NCI-H128 (cell line): Measurements from ENCODE around the gene WDR64.
"Not testable (repeated sequence)": the region's sequence is repeated elsewhere in the genome, so short reads cannot be mapped to it uniquely, and the experiment has no call there.

Experiments
- DNase-seq: peaks from one replicate; lab custom pipeline; 2025; ENCODE audit not compliant: unreplicated experiment; lab: John Stamatoyannopoulos, UW

Gene WDR64

DNA sequence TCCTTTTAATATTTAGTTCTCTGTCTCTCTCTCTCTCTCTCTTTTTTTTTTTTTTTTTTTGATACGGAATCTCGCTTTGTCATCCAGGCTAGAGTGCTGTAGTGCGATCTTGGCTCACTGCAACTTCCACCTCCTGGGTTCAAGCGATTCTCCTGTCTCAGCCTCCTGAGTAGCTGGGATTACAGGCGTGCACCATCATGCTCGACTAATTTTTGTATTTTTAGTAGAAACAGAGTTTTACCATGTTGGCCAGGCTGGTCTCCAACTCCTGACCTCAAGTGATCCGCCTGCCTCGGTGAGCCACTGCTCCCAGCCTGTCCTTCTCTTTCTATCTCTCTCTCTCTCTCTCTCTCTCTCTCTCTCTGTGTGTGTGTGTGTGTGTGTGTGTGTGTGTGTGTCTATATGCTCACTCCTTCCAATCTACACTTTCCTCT lies 83.4 kb downstream of the WDR64 start:
- not testable (repeated sequence) for DNase-seq

DNA sequence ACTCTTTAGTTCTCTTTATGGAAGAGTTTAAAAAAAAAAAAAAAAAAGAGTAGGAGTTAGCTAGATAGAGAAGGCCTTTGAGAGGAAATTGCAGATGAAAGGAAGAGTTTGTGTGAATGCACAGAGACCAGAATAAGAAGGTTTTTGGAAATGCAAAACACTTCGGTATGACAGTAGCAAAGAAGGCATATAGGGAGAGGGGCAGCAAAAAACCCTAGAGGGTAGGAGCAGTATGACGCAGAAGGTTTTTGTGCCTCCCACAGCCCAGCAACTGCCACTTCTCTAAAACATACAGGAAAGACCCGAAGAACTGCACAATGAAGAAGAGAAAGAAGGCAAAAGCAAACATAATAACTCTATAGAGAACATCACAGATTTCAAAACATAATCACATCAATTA lies 84.3 kb downstream of the WDR64 start:
- DNase-seq = no peak

DNA sequence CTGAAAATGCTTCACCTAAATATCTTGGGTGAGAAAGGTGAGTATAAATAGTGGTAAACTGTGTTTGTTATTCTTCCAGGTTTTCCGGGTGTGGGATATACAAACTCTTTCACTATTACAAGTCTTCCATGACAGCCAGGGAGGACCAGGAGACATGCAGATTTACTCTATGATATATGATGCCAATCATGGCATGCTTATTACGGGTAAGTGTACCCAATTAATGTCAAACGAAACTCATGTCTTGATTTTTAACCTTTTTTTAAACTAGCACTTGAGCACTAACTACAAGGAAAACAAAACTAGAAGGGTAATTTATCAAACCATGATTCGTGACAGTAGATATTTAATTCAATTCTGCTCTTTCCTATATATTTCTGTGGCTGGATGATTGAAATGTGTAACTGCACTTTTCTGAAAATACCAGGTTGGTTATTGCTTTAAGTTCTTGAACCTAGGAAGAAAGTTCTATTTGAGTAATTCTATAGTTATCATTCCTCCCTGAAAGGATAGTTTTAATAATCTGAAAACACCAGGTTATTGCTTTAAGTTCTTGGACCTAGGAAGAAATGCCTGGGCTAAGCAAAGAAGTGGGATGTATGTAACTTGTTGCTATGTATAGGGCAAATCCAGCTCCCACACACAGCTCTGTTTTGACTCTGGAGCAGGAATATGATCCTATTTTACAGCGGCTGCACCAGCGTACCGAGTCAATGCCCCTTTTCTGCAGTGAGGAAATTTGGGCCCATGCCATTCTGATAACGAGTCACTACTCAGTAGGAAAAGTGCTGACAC lies 86.4 kb downstream of the WDR64 start:
- no peak for DNase-seq

DNA sequence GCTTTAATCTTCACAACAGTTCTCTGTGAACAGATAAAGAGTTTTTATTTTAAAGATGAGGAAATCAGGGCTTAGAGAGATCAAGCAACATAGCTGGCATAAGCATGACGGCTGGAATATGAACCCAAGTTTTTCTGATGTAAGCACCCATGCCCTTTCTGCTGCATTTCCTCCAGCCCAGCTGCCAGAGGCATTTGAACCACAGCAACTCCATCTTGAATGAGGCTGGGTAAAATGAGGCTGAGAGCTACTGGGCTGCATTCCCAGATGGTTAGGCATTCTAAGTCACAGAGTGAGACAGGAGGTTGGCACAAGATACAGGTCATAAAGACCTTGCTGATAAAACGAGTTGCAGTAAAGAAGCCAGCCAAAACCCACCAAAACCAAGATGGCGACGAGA lies 90.0 kb downstream of the WDR64 start:
- DNase-seq = no peak

DNA sequence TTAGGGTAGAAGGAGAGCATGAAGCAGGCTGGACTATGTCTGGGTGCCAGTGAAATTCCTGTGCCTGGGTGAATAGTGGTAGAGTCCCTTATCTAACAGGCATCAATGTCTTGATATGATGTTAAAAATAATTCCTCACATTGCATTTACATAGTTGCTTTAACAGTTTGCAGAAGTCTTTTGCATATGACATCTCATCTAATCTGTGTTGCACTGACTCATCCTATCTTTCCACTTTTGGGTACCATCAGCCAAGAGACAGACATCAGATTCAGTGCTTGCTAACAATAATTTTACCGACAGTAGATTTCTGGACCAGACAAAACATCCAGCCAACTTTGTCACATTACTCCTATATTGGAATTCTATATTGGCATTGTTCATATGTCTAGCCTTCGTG lies 92.5 kb downstream of the WDR64 start:
- DNase-seq = no peak

DNA sequence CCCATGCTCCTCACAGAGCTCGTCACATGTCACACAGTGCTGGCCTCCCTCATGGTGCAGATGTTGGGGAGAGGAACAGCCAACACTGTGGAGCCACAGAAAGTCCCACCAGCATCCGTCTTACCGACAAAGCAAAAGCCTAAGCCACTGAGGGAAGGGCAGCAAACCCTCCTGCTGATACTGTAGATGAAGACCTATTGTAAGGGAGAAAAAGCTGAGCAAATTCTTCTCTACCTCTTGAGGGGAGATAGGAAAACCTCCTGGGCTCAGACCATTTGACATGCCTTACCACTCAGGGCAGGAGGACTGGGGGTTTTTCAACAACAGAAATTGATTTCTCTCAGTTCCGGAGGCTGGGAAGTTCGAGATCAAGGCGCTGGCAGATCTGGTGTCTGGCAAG lies 95.9 kb downstream of the WDR64 start:
- DNase-seq = no peak

DNA sequence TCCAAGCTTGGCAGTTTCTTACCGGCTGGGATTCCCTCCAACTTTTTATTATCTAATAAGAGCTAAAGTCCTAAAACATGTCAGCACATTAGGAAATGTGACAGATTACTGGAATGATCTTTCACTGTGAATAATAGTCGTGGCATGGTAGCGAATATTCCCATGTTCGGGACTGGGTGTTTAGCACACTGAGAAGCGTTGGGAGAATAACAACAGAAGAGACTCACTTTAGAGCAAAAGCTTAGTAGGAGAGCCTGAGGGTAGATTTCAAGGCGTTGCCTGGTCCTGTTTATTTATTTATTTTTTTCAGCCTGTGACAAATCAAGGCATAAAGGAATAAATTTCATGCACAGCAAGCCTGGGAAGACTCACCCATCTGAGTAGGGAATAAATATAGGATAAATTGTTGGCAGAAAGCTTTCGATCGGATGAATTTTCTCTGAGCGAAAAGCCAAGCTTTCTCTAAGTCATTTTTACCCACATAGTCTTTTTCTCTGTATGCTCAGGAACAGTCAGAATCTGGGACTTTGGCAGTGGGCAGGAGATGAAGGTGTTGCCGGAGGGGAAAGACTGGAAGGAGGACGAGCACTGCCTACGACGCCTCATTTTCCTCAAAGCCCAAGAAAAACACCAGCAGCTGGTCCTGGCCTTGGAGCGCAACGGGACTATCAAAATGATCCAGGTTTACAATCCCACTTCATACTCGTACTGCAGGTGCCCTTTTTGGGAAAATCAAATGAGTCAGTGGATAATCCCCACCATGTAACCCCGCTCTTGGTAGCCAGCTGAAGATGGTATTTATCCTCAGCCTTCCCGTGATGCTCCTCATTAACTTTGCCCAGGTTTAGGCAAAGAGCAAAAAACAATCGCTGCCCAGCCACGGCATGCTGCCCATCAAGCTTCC lies 97.2 kb downstream of the WDR64 start:
- no peak for DNase-seq

DNA sequence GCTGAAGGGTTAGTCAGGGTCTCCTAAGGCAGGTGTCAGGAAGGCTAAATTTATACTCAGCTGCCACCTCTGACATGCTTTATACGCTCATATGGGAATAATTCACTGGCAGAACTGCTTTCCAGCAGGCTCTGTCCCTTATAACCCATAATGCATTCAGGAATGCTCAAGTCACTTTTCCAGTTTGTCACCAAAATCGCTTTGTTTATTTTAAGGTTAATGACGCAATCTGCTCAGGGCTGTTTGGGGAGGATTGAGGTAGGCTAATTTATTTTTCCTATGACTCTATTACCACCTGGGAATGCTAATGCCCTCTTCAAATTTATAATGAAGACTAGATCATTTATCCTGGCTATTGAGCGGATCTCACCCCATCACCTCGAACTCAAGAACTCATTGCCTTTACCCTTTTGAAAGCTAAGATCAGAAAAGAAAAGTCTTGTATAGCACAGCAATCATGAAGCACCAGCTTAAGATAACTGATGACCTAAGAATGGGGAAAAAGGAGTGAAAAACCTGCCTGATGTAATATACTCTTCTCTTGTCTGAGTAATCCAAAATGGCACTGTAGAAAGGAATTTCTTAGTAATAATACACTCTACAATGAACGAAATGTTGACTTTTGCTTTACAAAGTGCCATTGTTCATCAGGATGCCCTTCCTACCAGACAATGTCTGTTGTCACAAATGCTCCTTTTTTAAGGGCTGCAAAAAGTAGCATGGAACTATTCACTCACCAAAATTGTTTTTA lies 98.0 kb downstream of the WDR64 start:
- DNase-seq = no peak

DNA sequence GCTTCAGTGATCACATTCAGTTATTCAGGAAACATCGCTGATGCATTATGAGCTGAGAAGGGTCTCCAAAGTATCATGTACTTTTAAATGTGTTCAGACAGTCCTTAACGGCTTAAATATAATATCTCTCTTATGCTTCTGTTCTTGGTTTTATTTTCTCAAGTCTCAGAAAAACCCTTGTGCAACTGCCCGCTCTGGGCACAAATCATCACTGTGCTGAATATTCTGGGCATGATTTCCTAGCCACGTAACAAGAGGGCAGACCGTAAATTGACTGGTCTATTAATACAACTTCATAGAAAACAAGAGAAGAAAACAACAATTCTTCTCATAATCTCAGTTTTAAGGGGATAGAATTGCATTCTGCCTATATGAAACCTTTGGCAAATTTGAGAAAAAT lies 99.4 kb downstream of the WDR64 start:
- no peak for DNase-seq

DNA sequence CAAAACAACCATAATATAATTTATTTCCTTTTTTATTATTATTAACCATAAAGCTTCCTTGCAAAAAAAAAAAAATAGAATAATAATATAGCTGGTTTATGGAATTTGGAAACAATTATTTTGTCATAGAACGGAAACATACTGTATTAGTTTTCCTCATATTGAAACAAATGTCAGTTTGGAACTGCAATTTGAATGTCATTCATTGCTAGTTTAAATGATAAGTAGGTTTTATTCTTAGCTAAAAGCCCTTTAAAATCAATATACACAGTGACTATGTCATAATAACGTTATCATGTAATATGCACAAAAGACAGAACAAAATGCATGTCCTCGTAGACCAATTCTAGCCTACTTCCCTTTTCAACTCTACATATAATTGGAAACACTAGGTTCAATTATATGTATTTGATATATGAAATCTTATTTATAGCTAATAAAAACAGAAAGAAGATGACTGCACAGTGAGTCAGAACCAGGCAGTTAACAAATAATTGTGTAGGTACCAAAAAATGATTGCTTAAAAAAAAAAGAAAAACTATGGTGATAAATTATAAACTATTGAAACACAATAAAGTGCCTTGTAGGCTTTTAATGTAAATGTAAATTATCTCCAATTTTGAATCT lies 110.7 kb downstream of the WDR64 start:
- no peak for DNase-seq

DNA sequence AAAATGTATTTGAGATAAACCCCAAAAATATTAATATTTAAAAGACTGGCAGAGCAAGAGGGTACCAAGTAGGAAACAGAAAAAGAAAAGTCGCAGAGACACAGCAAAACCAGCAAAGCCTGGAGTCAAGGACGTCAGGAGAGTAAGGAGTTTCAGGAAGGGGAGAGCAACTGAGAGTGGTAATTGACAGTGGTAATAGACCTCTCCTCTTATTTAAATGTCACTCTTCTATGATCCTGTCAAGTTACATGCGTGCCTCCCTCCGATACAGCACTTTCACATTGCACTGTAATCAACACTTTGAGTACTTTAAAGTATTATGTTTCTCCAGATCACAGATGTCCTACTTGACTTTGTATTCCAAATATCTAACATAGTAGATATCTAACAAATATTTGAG lies 113.3 kb downstream of the WDR64 start:
- DNase-seq = no peak

DNA sequence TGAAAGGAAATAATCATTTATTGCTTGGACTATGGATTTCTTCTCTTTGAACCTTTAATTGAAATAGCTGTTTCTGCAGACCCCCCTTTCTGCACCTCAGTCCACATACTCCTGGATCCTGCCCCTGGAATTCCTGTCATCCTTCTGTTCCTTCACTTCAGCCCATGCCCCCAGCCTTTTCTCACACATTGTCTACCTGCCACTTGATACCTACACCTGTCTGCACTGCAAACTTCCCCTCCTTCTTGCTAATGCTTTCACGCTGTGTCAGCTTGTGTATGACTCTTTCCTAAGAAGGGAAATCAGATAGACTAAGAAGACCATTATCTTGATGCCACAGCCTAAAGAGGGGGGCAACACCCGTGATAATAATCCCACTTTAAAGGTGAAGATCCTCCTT lies 115.7 kb downstream of the WDR64 start:
- no peak for DNase-seq

DNA sequence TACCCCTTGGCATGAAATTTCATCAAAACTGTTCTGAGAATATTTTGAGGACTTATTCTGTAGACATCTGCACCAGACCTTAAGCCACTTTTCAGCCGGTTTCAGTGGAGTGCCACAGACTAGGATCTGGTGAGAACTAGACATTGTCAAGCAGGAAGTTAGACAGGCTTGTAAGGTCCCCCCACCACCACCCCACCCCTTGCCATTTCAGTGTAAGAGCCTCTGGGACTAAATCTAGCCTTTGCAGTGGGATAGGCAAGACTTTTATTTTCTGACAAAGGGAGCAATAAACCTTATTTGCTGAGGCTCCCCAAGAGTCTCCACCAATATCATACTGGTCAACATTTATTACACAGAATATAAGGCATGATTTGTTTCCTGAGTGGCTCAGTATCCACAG lies 118.0 kb downstream of the WDR64 start:
- DNase-seq = no peak

DNA sequence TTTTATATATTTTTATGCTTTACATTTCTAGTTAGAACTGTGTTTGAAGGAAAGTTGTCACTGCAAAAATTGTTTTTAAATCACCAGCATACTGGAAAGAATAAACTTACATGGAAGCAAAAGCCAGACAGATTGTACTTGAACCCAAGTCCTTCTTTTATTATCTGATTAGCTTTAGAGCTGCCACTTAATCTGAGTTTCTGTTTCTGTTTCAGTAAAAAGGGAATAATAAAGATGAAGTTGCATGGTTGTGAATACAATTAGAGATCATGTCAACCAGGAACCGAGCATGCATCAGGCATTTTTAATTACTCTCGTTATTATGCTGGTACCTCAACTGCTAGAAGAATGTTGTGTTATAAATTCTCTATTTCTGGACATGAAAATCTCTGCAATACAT lies 119.0 kb downstream of the WDR64 start:
- DNase-seq = no peak

DNA sequence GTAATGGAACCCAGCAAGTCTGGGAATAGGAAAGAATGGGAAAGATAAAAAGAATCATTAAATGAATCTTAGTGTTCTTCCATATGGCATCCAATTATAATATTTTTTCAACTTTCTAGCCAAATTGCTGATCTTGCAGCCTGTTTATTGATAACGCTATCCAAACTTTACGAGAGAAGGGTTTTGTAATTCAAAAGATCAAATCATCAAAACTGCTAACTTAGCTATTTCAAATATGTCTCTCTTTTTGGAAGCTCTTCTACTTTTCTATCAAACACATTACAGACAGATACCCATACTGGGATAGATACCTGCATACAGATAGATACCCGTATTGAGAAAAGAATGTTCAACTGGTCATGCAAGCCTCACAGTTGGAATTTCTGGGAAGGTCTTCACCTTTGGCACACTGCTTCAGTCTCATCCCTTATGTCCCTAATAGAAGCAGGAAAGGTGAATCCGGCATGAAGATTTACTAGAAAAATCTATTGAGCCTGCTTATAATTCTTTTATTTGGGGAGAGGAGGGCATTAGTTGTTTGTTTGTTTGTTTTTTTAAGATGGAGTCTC lies 120.9 kb downstream of the WDR64 start:
- DNase-seq = no peak

DNA sequence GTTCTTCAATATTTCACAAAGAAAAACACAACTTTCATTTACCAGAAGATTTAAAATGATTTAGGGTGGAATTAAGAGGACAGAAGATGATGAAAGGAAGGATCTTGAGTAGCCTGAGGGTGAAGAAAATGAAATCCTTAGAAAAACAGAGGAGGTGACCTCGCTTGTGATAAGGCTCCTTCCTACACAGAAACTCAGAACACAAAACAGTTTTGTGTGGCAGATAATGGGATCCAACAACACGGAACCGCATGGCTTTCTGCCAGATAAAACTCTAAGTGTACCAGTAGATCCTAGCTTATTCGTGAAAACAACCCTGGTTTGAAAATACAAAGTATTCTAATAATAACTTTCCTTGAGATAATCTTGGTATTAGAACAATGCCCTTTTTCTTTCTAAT lies 121.9 kb downstream of the WDR64 start:
- DNase-seq = no peak

DNA sequence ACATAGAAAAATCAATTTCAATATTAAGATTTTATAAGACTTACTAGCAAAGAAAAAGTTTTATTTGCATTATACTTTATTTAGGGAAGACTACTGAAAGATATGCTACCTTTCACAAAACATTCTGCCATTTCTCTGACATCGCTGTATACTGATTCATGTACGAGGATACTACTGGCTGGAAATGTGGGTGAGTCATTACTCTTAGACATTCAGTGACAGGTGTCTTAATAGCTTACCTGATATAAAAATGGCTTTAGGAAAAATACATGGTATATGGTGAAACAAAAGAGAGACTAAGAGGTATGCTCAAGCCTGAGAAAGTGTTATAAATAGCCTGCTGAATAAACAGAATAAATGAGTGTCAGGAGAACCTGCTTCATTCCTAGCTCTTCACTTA lies 122.9 kb downstream of the WDR64 start:
- DNase-seq = no peak

DNA sequence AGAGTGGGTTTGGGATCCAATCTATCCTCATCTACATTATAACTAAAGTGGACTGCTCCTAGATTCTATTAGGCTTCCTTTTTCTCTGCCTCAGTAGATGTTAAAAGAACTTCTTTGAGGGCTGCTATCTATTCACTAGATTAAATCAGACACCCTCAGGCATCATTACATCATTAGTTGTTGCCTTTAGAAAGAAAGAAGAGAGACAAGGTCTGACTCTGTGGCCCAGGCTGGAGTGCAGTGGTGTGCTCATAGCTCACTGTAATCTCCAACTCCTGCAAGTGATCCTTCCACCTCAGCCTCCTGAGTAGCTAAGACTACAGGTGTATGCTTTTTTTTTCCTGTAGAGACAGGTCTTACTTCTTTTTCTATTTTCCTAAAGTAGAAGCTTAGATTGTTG lies 124.8 kb downstream of the WDR64 start:
- DNase-seq = no peak

DNA sequence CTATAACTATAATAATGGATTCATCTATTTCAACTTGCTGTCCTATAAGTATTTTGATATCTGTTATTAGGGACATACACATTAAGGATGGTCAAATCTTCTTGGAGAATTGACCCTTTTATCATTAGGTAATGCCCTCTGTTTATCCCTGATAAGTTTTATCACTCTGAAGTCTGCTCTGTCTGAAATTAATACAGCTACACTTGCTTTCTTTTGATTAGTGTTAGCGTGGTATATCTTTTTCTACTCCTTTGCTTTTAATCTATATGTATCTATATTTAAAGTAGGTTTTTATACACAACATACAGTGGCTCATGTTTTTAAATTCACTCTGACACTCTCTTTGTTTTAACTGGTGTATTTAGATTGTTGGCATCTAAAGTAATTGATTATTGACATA lies 126.0 kb downstream of the WDR64 start:
- no peak for DNase-seq

DNA sequence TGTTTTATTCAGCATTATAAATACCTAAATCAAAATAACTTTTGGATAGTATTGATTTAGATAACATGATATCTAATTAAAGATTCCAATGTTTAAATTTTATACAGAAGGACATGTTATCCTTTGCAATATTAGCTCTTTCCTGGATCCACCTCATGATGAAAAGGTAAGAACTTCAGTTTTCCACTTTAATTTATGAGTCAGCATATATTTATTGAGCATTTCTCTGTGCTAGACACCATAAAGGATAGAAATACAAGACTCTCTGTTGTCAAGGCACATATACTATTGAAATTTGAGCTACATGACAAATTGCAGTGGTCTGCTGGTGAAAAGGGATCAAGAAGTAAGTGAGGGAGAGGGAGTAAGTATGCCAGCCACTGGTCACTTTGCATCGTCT lies 127.8 kb downstream of the WDR64 start:
- DNase-seq = no peak

DNA sequence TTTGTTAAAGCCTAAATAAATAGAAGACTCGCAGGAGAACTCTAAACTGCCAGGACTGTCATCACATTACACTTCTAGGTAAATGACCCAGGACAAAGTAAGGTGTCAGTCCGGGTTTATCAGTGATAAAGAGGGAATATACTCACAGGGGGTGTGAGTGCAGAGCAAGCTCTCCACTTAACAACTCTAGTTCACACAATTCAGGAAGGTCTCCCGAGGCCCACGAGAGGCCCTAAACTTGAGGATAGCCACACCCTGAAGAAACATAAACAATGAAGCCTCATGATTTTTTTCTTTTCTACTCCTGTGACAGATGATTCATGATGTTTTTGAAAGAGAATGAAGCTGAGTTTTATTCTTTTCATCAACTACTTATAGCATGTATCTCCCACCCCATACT lies 130.3 kb downstream of the WDR64 start:
- no peak for DNase-seq
